Neural progenitor cell (in vitro differentiated cells): Measurements from ENCODE around the gene MFGE8.

Experiments
- CTCF ChIP-seq: fragments of 200-600 bp; sonication (generic); IDR thresholded peaks from 2 replicates; pipeline ENCODE4 v1.5.1; 2017; ENCODE audit warnings: antibody characterized with exemption, mild to moderate bottlenecking
- EZH2 ChIP-seq: fragments of 200-600 bp; sonication (generic); IDR thresholded peaks from 2 replicates; pipeline ENCODE4 v1.6.1; 2017; ENCODE audit warnings: antibody characterized with exemption, mild to moderate bottlenecking, moderate library complexity

- no peak for TF ChIP-seq CTCF
- TF ChIP-seq EZH2, result no peak
These were observed 27.0 kb upstream of the MFGE8 start for GRCh38 chr15:88940110-88940675.
